OCI-LY1 (cell line): ENCODE results near the gene TMEM121.

ENCODE experiments used
- H2AFZ ChIP-seq: fragments of 200-600 bp; sonication (generic), shearing (Covaris generic); 2 replicates; pipeline ENCODE4 v1.6.0; 2014; ENCODE audit warnings: antibody characterized with exemption, mild to moderate bottlenecking, low read length
- H3F3A ChIP-seq: fragments of 200-600 bp; sonication (generic), shearing (Covaris generic); 2 replicates; pipeline ENCODE4 v1.6.0; 2014; ENCODE audit warnings: mild to moderate bottlenecking, antibody characterized with exemption, low read length, moderate library complexity; ENCODE audit not compliant: insufficient read depth
- H3K27ac ChIP-seq: fragments of 200-600 bp; sonication (generic); 2 replicates; pipeline ENCODE4 v1.5.1; 2014; ENCODE audit warnings: low read length, mixed run types, mild to moderate bottlenecking, low read depth; ENCODE audit not compliant: poor library complexity, severe bottlenecking
- H3K27me3 ChIP-seq: fragments of 200-600 bp; sonication (generic); 2 replicates; pipeline ENCODE4 v1.6.0; 2014; ENCODE audit warnings: antibody characterized with exemption, mild to moderate bottlenecking, low read length, moderate library complexity; ENCODE audit not compliant: insufficient read depth
- H3K36me3 ChIP-seq: fragments of 200-600 bp; sonication (generic); 2 replicates; pipeline ENCODE4 v1.6.1; 2014; ENCODE audit warnings: mild to moderate bottlenecking, antibody characterized with exemption, low read length, moderate library complexity, mixed read lengths; ENCODE audit not compliant: insufficient read depth
- H3K4me1 ChIP-seq: fragments of 200-600 bp; sonication (generic); 2 replicates; pipeline ENCODE4 v1.5.1; 2014; ENCODE audit warnings: mild to moderate bottlenecking, low read length, moderate library complexity; ENCODE audit not compliant: insufficient read depth, severe bottlenecking
- H3K4me2 ChIP-seq: fragments of 200-600 bp; sonication (generic), shearing (Covaris generic); 2 replicates; pipeline ENCODE4 v1.6.1; 2014; ENCODE audit warnings: low read length
- H3K4me3 ChIP-seq: fragments of 200-600 bp; sonication (generic); 2 replicates; pipeline ENCODE4 v1.5.1; 2014; ENCODE audit warnings: low read length, low read depth, mild to moderate bottlenecking, mixed read lengths; ENCODE audit not compliant: poor library complexity, severe bottlenecking
- H3K79me2 ChIP-seq: fragments of 200-600 bp; shearing (Covaris generic); 2 replicates; pipeline ENCODE4 v1.6.1; 2016; ENCODE audit warnings: mixed run types, low read length, mixed read lengths; ENCODE audit not compliant: insufficient read depth
- H3K9ac ChIP-seq: fragments of 200-600 bp; sonication (generic), shearing (Covaris generic); 2 replicates; pipeline ENCODE4 v1.6.1; 2014; ENCODE audit warnings: mild to moderate bottlenecking, low read length, mixed read lengths
- H3K9me2 ChIP-seq: fragments of 200-600 bp; sonication (generic), shearing (Covaris generic); 2 replicates; pipeline ENCODE4 v1.6.1; 2014; ENCODE audit warnings: low read depth, mild to moderate bottlenecking, low read length, mixed read lengths
- H3K9me3 ChIP-seq: fragments of 200-600 bp; shearing (Covaris generic); 2 replicates; pipeline ENCODE4 v1.6.1; 2014; ENCODE audit warnings: low read length, mixed read lengths
- H4K20me1 ChIP-seq: fragments of 200-600 bp; sonication (generic), shearing (Covaris generic); 2 replicates; pipeline ENCODE4 v1.6.0; 2016; ENCODE audit warnings: mild to moderate bottlenecking, low read length; ENCODE audit not compliant: insufficient read depth
- EZH2 ChIP-seq: fragments of 200-600 bp; sonication (generic), shearing (Covaris generic); IDR thresholded peaks from 2 replicates; pipeline ENCODE4 v1.8.0; 2017; ENCODE audit warnings: borderline replicate concordance, mixed run types, mild to moderate bottlenecking, antibody characterized with exemption, low read length, moderate library complexity, mixed read lengths
- TF ChIP-seq, protein P1 (sequence below): fragments of 200-600 bp; sonication (generic), shearing (Covaris generic); IDR thresholded peaks from 2 replicates; pipeline ENCODE4 v1.5.1; 2017; ENCODE audit warnings: mild to moderate bottlenecking, antibody characterized with exemption, low read length, moderate library complexity, mixed read lengths

The TMEM121 gene

DNA sequence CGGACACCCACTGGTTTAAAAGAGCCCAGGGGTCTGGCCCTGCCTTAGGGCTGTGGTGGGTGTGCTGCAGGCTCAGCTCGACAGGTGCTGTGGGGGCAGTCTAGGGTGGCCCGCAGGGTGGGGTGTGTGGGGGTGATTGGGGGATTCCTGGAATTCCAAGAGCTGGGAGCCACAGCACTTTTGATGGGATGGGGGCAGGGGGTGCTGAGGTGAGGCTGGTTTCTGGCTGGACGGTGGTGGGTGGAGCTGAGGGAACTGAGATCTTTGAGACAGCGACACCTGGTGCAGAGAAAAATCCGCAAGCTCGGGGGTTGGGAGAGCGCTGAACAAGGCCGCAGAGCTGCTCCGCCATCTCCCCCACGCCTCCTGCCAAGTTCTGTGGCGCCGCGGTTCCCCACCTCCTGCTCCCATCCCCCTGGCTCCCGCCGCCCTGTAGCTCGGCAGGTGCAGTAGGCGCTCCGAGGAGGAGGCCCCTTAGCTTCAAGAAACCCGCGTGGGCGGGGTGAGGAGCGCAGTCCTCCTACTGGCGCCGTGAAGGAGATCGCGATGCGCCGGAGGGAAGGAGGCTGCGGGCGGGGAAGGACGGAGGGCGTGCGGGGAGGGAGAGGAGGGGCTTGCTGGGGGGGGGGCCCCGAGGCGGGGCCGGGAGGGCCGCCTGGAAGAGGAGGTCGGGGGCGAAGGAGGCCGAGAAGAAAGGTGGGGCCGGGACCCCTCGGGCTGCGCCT is 36.7 kb upstream of the TMEM121 start:
- Histone ChIP-seq H3K36me3 (no peaks in the 10 kb centered on the region; the same call in 1 of the 2 replicates), H3K9me3 (no peaks in the 10 kb centered on the region), H3K4me2 (peak overlapping the region; percentile 80), H3K27me3 (peaks cover 11% of the 10 kb centered on the region), H3F3A (no peaks in the 10 kb centered on the region), H3K4me1 (peaks cover 40% of the 10 kb centered on the region), H3K27ac (peak overlapping the region; percentile 54), H3K9ac (peak overlapping the region; percentile 77), H3K9me2 (no peaks in the 10 kb centered on the region), H2AFZ (no peak overlapping the region), H4K20me1 (no peaks in the 10 kb centered on the region), H3K4me3 (peak overlapping the region; percentile 72), H3K79me2 (no peaks in the 10 kb centered on the region)
- no peak for TF ChIP-seq EZH2
- TF ChIP-seq, protein P1, sequence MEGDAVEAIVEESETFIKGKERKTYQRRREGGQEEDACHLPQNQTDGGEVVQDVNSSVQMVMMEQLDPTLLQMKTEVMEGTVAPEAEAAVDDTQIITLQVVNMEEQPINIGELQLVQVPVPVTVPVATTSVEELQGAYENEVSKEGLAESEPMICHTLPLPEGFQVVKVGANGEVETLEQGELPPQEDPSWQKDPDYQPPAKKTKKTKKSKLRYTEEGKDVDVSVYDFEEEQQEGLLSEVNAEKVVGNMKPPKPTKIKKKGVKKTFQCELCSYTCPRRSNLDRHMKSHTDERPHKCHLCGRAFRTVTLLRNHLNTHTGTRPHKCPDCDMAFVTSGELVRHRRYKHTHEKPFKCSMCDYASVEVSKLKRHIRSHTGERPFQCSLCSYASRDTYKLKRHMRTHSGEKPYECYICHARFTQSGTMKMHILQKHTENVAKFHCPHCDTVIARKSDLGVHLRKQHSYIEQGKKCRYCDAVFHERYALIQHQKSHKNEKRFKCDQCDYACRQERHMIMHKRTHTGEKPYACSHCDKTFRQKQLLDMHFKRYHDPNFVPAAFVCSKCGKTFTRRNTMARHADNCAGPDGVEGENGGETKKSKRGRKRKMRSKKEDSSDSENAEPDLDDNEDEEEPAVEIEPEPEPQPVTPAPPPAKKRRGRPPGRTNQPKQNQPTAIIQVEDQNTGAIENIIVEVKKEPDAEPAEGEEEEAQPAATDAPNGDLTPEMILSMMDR, result peak; percentile 83

DNA sequence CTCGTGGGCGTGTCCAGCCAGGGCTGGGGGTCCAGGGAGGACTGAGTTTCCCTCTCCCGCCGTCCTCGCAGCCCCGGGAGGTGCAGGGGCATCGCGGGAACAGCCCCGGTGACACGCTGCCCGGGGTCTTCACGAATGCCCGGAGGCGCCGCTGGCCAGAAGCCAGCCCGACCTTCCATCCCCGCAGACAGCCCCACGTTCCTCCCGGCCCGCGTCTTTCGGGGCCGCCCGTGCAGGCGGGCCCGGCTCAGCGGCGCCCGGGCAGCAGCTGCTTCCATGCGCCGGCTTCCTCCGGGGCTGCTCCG is 36.2 kb upstream of the TMEM121 start:
- H3K9ac ChIP-seq, result peak overlapping the region; percentile 77
- TF ChIP-seq, protein P1, result no peak
- TF ChIP-seq EZH2, result no peak
- peak overlapping the region; percentile 80 for H3K4me2 ChIP-seq
- H3K27me3 ChIP-seq, result peaks cover 9% of the 10 kb centered on the region; the same call in 1 of the 2 replicates
- H3K79me2 ChIP-seq, result no peaks in the 10 kb centered on the region
- peaks cover 40% of the 10 kb centered on the region for H3K4me1 ChIP-seq
- H3F3A ChIP-seq, result no peaks in the 10 kb centered on the region
- H2AFZ ChIP-seq, result no peak overlapping the region
- no peaks in the 10 kb centered on the region for H4K20me1 ChIP-seq
- H3K9me3 ChIP-seq, result no peaks in the 10 kb centered on the region
- no peaks in the 10 kb centered on the region; the same call in 1 of the 2 replicates for H3K36me3 ChIP-seq
- peak overlapping the region; percentile 54 for H3K27ac ChIP-seq
- peak overlapping the region; percentile 72 for H3K4me3 ChIP-seq
- H3K9me2 ChIP-seq, result no peaks in the 10 kb centered on the region

DNA sequence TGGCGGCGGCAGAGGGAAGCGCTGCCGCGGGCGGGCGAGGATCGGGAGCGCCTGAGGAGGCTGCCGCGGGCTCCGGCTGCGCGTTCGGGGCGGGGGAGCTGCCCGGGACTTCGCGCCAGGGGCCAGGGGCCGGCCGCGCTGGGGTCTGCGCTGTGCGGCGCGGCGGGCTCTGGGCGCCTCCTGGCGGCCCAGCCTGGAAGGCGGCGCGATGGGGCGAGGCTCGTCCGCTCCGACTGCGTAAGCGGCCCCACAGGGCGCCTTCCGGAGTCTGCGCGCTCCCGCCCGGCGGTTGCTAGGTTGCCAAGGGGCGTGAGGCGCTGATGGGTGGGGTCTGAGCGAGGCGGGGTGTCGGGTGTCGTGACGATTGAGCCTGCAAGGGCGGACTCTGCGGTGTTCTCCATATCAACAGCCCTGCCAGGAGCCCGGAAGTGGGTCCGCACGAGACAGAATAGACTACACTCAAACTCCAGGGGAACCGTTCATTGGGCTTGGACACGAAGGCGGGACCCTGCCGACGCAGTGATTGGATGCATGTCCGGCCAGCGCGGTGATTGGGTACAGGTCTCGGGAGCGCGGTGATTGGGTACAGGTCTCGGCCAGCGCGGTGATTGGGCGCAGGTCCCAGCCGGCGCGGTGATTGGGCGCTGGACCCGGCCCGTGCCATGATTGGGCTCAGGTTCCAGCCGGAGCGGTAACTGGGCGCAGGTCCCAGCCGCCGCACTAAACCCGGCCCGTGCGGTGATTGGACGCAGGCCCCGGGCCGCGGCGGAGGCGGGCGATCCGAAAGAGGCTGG is 35.6 kb upstream of the TMEM121 start, which contains the start of gene TEDC1:
Gene TEDC1 (plus strand): TSS at position 675 of the 794 bp plus-strand sequence. CDS start 130 bp downstream, outside the sequence.
- no peak for TF ChIP-seq EZH2
- TF ChIP-seq, protein P1, result peak; percentile 71
- Histone ChIP-seq H3K36me3 (no peaks in the 10 kb centered on the region; the same call in 1 of the 2 replicates), H3K27ac (peak within 1 kb of the TSS; percentile 55)

More for the DNA sequence above, 35.6 kb upstream of the TMEM121 start, which contains the start of gene TEDC1:
- Histone ChIP-seq H3K9me3 (no peaks in the 10 kb centered on the region), H3K4me3 (peak within 1 kb of the TSS; percentile 85), H4K20me1 (no peaks in the 10 kb centered on the region), H3F3A (no peaks in the 10 kb centered on the region), H3K4me1 (peaks cover 40% of the 10 kb centered on the region), H2AFZ (no peak within 1 kb of the TSS), H3K9ac (peak within 1 kb of the TSS; percentile 85), H3K9me2 (no peaks in the 10 kb centered on the region), H3K79me2 (no peaks in the 10 kb centered on the region), H3K27me3 (peaks cover 9% of the 10 kb centered on the region; the same call in 1 of the 2 replicates), H3K4me2 (peak within 1 kb of the TSS; percentile 80)
